ENCODE results near the gene HTRA1.

The HTRA1 gene

DNA sequence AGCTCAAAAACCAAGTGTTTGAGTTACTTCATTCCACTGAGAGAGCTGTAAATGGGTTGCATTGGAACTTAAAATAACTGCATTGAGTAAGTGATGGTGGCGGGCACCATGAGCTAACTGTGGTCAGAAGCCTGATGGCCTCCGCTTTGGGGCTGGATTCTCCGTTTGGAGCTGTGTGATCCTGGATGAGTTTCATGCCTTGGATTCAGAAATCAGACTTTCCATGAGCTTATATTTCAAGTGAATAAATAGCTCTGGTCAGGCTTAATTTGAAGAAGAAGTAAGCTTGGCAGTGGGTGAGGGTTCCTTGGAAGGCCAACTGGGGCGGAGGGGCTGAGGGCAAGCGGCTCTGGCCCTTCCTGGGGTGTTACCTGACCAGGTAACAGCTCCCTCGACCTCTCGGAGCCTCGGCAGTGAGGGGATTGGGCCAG, 5.6 kb downstream of the HTRA1 start:
- no peak for DNase-seq (ENCODE audit: low spot score)
- TF ChIP-seq, protein P1, sequence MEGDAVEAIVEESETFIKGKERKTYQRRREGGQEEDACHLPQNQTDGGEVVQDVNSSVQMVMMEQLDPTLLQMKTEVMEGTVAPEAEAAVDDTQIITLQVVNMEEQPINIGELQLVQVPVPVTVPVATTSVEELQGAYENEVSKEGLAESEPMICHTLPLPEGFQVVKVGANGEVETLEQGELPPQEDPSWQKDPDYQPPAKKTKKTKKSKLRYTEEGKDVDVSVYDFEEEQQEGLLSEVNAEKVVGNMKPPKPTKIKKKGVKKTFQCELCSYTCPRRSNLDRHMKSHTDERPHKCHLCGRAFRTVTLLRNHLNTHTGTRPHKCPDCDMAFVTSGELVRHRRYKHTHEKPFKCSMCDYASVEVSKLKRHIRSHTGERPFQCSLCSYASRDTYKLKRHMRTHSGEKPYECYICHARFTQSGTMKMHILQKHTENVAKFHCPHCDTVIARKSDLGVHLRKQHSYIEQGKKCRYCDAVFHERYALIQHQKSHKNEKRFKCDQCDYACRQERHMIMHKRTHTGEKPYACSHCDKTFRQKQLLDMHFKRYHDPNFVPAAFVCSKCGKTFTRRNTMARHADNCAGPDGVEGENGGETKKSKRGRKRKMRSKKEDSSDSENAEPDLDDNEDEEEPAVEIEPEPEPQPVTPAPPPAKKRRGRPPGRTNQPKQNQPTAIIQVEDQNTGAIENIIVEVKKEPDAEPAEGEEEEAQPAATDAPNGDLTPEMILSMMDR (IDR thresholded peaks at IDR 0.05; ENCODE audit: extremely low read depth, missing control alignments), result no peak

DNA sequence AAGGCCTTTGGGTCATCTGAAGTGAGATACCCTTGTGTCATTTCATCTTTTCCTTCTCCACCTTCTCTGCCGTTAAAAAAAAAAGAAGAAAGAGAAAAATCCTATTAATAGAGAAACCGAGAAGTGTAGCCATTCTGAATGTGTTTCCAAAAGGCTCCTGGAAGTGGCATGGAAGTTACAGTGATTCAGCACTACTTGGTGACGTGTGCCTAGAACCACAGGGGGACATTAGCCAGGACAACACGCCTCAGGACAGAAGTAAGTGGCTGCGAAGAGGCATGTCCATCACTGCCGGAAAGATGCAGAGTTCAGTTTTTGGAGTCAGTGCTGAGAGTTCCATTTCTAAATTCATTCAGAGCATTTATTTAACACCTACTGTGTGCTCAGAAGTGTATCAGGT, 6.3 kb downstream of the HTRA1 start:
- no peak for DNase-seq (ENCODE audit: low spot score)

DNA sequence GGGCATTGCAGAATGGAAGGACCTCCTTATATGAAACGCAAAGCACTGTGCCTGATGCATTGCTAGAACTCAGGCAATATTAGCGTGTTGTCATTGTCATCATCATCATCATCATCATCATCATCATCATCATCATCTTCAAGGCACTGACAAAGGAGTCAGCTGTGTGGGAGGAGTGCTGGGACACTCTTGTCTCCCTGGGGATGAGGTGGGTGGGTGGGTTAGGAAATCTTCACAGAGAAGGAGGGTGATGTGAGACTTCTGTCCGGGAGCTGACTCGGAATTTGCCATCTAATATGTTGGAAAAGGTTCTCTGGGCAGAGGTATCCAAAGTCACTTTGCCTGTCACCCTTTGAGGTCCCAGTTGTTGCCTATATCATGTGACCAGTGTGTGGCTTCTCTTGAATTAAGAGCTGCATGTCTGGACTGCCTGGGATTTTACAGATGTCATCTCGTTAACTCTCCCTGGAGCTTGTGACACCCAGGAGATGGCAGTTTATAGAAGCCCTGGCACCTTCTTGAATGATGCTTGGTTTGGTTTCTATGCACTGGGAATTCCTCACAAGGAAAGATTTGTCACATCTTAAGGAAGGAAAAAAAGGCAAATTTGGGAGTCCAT, 7.1 kb downstream of the HTRA1 start:
- DNase-seq (ENCODE audit: low spot score), result no peak
- TF ChIP-seq, protein P1 (IDR thresholded peaks at IDR 0.05; ENCODE audit: extremely low read depth, missing control alignments), result no peak

More for the DNA sequence above, 6.3 kb downstream of the HTRA1 start:
- TF ChIP-seq, protein P1 (IDR thresholded peaks at IDR 0.05; ENCODE audit: extremely low read depth, missing control alignments), result no peak

DNA sequence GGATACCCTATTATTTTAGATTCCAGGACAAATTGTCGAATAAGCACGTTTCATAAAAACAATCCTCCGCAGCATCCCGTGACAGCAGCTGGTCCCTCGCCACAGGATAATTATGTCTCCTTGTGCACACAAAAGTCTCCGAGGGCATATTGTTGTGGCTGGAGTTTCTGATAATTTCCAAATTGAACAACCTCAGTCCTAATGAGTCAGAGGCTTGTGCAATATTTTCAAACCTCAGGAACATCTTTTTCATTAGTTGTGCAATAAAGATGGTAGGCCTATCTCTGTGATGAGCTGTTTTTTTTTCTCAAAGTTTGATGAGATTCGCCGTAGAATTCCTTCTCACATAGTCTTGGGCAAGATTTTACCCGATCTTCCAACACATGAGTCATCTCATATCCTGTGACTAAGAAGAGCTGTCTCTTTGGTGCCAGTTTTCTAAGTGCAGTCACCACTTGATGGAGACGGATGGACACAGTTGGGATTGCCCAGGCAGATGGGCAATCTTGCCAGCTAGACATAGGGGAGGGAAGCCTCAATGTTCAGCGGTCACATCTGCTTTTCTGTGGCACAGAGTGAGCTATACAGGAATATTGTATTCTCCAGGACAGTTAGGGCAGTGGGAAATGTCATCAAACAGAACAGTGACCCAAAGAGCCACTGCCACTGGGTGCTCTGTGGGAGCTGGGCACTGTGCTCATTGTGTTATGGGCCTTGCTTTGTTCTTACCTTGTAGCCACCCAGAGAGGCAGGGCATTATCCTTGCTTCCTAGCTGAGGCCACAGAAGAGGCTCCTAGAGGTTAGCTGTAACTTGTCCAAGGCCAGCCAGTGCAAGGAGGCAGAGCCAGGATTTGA, 7.8 kb downstream of the HTRA1 start:
- no peak for DNase-seq (ENCODE audit: low spot score)
- TF ChIP-seq, protein P1 (IDR thresholded peaks at IDR 0.05; ENCODE audit: extremely low read depth, missing control alignments), result no peak

DNA sequence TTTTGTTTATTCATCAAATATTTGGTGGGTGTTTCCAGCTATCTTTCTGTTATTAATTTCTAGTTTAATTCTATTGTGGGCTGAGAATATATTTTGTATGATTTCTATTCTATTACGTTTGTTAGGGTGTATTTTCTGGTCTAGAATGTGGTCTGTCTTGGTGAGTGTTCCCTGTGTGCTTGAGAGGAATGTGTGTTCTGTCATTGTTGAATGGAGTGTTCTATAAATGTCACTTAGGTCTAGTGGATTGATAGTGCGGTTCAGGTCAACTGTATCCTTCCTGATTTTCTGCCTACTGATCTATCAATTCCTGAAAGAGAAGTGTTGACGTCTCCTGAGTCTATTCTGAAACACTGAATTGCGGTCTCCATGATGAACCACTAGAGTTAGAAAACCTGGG, 8.5 kb downstream of the HTRA1 start:
- DNase-seq (ENCODE audit: low spot score), result no peak
- TF ChIP-seq, protein P1 (IDR thresholded peaks at IDR 0.05; ENCODE audit: extremely low read depth, missing control alignments), result no peak

DNA sequence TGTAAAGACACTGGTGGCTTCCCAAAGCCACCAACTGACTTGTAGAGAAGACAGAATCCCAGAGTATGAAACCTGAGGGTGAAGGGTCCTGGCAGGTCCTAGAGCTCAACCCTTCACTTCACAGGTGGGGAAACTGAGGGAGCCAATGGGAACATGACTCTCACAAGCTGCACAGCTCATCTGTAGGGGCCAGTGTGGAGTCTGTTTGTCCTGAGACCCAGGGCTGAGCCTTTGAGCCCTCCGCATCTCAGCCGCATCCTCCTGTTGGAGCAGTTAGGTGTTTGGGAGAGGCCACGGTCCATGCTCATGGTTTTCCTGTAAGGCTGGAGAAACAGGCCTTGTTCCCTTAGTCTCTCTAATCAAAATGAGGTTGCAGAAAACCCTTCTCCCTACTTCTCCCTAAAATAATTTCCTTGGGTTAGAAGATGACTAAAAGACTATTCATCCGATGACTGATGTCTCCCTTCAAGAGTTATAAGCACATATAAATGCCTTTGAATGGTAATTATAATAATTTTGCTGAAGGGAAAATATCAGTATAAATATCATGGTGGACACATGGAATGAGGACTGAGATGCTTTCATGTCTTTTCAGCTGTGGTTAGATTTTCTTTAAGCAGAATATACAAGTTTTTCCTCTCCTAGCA, 10.3 kb downstream of the HTRA1 start:
- TF ChIP-seq, protein P1 (IDR thresholded peaks at IDR 0.05; ENCODE audit: extremely low read depth, missing control alignments), result no peak
- DNase-seq (ENCODE audit: low spot score), result no peak

DNA sequence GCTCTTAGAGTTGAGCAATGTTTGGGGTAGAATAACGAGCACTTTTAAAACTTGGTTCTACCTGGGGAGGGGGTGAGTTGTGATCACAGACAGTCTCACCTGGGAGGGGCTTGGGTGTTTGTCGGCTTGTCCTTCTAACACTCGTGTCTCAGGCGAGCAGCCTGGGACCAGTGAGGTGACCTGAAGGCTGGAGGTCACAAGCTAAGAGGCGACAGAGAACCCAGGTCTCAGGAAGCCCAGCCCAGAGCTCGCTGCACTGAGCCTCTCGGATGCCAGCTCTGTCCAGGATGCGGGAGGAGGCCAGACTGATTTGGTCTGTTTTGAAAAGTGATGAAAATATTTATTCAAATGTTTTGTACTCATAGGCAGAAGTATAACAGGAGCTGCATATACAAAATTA, 11.8 kb downstream of the HTRA1 start:
- no peak for DNase-seq (ENCODE audit: low spot score)
- TF ChIP-seq, protein P1 (IDR thresholded peaks at IDR 0.05; ENCODE audit: extremely low read depth, missing control alignments), result no peak
